Measurements from ENCODE around the gene GRIK1.

Gene GRIK1

DNA sequence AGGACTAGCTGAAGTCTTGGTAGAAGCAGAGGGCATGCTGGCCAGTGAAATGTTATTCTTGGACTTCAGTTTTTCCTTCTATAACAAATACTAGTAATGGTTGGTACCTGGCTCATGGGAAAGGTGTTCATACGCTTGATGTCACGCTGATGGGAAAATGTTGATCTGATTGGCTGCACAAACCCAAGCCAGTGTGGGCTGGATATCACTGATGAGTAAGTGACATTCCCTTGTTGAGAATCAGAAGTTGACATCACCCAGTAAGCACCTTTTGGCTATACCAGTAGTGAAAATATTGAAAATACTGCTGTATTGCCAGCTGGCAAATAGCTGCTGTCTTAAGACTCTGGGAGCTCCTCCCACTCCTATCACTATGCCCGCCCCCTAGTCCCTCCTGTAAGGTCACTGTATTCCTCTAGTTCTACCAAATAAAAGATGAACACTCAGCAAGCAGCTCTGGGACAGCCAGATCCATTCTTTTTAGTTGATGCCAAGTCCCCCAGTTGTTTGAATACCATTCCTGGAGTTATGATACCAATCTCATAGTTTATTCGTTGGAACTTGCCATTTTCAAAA is 168.2 kb downstream of the GRIK1 start:
- no peak for DNase-seq

DNA sequence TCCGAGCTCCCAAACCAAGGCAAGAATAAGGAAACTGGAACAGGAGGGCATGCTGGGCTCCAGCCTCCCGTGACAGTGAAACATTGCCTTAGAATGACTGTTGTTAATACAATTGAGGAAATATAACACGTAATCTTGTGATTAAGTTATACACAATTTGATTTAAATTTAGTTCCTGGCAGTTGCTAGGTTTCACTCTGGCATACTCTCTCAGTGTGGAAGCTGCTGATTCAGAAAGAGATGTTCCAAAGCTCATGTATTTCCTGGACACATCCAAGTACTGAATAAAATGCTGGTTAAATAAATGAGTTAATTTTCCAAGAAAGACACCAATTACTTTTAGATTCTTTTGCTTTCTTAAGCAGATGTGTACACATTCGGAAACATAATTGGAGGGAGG is 176.1 kb downstream of the GRIK1 start:
- DNase-seq, result no peak

DNA sequence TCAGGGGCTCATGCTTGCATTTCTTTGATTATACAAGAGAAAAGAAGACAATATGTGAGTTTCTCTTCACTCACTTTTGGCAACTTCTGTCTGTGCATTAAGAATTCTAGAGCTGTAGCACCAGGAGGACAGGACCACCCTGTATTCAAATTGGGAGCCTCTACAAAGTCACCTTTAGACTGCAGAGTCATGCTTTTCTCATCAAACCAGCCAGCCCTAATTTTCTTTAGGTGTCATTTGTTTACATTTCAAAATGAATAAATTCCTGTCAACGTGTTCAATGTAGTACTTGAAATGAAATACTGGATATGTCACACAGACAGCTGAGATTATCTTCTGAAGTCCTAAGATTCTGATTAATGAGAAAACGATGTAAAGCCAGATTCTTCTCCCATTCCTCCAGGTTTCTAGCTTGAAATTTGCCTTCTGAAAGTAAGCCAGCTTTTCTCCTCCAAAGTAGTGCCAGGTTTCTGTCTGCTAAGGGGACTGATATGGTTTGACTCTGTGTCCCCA is 177.2 kb downstream of the GRIK1 start:
- DNase-seq, result no peak

DNA sequence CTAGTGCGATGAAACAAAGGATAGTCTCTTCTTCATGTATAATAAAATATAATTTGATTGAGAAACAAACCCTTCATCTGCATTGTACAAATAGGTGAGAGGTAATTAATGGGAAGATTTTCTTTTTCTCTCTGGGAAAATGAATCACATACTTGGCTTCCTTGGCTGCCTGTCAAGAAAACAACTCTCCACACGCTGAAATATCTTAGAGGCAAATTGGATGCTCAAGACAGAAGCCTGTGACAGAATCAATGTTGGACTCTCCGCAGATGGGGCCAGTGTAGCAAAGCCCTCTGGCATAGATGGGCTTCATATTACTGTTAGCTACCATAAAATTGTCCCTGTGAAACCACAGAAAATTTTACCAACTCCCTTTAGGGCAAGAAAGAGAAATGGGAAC is 186.6 kb downstream of the GRIK1 start:
- no peak for DNase-seq

DNA sequence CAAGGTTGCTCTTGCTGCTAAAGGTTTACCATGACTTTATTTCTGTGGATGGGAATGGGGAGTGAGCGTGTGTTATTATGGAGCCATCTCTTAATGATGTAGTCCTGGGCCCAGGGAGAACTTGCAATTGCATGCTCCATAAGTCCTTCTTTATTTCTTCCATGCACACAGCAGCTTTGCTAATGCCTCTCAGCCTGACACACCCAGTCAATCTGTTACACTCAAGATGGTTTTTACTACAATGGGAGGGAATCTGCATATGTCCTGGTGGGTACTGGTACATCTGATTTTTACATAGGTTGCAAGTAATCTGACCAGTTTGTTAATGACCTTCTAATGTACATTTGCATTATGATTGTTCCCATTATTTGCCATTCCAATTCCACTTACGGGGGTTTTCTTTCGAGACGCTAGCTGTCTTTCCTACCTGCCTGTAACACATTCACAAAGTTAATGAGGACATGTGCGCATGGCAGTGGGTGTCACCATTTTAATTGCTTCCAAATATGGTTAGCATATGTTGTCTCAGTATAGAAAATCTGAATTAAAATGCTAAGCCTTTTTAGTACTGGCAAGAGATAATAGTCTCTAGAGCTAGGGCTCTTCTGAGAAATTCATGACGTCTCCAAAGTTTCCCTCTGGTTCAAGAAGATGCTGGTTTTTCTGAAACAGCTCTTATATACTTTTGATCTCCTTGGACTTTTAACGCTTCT is 188.2 kb downstream of the GRIK1 start:
- DNase-seq, result no peak

DNA sequence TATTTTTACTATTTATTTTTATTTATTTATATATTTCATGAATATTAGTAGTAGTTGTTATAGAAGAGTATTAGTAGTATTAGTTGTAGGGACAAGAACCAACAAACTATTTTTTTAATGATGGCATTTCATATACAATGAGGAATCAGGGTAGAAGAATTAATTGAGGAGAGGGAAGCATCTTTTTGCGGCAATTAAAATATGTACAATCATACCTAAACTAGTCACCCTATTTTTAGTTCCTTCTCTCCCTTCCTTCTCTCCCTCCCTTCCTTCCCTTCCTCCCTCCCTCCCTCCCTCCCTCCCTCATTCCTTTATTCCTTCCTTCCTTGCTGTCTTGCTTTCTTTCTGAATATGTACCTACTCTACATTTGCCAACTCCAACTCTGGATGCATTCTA is 189.8 kb downstream of the GRIK1 start:
- DNase-seq, result no peak

DNA sequence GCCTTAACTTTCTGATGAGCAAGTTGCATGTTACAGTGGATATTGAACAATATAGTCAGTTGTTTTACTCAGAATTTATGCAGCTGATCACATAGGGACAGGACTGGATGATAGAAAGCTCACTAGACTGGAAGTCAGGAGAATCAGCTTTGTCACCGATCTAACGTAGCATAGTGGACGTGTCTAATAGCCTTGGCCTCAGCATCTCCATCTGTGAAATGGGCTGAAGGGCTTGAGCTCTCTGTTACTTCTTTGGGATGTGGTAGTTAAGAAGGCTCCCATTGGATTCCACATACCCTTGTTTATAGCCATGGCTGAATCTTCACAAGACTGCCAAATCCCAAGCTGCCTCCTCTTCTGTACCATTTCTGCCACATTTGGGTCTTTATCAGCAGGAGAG is 190.6 kb downstream of the GRIK1 start:
- DNase-seq, result no peak

DNA sequence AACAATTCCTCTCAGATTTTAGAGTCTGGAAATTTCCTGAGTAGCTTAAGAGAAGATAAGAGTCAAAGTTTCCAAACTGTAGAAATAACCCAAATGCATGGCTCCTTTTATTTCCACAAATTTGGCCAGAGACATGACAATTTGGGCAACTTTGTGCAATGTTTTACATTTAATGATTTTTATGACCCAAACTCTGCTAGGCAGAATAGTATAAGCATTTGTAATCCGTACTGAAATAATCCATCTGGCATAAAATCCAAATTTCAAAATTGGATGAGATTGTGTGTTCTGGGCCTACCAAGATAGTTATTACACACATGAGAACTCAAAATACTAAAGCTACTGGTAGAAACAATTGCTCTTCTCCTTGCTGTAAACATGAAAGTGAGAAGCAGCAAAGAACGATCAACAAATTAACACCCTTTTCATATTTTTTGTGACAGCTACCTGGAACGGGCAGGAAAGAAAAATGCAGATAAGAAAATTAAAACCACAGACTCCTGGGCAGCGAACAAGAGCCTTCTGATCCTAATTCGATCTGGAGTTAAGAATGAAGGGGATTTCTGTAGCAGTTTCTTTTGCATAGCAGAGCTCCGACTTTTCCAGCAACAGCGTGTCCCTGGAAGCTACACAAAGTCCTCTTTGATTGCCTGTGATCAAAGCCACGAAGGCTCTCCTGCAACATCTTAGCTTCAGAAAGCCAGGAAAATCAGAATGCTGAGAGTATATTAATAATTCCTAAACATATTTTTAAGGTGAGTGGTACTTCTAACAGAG is 191.2 kb downstream of the GRIK1 start:
- DNase-seq, result no peak

DNA sequence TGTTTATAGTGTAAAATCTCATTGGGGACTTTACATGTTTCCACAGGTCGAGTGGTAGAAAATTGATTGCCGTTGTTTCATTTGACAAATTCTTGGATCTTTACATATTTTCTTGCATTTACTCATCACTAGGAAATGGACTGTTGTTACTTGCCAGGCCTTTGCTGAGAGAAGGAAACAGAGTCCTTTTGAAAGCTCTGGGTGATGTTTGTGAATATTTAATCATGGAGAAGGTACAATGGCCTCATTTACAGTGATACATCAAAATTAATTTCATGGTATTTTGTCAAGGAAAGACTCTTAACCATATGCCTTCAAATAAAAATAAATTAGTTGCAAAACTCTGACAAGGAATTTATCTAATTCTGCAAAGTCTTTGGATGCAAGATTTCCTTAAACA is 198.0 kb downstream of the GRIK1 start:
- DNase-seq, result no peak

DNA sequence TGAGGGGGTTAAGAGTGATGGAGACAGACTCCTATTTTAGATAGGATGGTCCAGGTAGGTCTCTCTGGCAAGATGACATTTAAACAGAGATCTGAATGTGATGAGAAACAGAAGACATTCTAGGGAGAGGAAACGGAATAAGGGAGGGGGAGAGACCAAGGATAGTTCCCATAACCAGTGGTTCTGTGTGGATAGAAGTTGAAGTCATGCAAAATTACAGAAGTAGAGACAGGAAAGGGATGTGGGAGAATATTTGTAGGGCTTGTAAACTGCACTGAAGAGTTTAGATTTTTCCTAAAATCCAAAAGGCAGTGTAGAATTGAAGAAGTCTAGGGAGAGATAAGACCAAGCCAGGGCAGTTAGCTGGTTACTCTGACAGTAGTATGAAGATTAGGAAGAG is 200.6 kb downstream of the GRIK1 start:
- DNase-seq, result no peak

DNA sequence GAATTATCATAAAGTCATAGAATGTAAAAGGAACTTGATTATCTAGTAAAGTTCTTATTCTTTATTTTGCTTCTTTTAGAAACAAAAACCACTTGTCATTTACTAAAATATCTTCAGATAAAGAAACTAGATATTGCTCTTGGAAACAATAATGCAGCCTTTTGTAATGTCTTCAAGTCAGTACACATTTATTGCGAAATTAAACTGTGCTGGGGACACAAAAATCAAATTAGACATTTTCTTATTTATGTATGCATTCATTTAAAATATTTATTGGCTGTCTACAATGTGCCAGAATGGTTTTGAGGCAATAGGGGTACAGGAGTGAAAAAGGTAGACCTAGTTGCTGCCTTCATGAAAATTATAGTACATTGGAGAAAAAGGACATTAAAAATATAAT is 201.1 kb downstream of the GRIK1 start:
- no peak for DNase-seq

DNA sequence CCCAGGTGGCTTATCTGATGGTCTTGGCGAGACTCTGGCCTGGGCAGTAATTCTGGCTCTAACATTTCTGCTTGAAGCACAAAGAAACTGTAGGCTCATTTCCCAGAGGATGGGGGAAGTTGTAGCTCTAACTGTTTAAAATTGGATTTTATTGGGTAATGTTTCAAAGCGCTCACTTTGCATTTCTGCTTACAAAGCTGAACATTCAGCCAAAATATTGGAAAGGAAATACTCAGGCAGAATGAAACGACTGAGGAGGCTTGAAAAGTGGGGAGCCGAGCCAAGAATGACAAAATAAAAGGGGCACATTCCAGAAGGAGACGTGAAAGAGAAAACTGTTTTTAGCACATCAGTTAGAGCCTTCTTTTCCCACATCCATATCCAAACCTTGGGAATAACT is 202.6 kb downstream of the GRIK1 start:
- no peak for DNase-seq

DNA sequence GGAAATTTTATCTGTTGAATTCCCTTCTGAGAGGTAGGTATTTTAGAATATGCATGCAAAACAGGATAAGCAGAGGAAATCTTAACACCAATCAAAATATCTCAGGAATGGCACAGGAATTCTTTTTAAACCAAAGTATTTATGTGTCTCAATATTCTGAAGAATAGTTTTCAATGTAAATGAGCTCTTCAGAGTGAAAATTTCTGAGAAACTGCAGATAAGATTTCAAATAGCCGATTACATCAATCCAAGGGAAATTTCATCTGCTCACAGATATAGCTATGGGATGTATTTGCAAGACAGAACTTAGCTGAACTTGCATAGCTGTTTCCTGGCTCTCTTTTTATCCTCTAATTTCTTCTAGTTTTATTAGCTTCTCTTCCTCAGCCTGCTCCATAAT is 209.5 kb downstream of the GRIK1 start:
- DNase-seq, result no peak

DNA sequence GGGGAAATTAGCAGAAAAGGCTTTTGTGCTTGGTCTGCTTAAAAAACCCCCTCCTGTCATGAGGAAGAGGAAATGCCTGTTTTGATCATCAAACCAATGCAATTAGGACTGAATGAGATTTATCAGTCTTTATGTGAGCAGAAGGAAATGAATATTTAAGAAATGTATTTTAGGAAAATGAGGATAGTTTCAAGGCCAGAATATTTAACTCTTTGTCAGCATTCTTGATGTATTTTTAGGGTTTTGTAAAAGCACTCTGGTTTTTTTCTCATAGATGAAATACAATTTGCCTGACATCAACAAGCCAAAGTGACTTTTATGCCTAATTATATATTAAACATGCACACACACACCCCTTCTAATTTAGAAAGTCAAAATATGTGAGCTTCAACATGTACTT is 213.8 kb downstream of the GRIK1 start:
- DNase-seq, result no peak

DNA sequence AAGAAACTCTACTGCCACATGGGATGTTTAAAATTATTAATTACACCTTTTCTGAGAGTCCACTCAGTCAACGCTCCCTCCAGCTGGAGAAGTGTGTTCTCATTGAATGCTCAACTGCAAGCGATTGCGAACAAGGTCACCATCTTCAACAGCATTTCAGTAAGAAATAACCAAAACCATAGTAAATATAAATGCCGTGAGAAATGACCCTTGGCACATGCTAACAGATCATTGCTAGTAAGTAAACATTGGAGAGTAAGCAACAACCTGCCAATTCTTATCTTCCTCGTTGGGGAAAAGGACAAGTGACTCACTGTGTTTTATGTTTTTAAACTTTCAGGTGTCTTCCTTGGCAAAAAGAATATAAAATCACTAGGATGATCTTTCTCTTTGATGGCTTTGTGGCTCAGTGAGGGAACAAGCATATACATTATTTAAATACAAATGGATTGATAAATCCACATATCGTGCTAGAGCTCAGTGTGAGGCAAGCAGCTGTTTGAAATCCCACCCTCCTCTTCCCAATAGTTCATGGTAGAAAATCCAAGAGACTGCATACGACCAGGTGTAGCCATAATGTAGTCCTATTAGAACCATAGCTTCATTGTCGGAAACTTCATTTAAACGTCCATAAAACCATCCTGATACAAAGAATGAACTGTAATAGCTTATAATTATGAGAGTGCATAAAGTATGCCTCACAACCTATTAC is 214.6 kb downstream of the GRIK1 start:
- no peak for DNase-seq

DNA sequence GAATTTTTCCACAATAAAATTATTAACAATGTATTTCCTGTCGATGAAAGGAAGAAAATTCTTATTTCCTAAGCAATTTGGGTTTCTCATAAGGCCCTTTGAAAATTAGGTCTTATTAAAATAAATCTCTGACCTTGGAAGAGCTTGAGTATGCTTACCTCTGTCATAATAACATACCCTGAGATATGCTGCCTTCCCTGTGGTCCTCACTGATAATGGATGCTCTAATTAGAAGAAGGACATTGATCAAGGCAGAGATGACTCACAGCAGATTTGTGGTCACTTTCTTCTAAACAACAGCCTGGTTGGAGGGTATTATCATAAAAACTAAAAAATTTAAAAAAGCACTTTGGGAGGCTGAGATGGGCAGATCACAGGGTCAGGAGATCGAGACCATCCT is 217.8 kb downstream of the GRIK1 start:
- no peak for DNase-seq

DNA sequence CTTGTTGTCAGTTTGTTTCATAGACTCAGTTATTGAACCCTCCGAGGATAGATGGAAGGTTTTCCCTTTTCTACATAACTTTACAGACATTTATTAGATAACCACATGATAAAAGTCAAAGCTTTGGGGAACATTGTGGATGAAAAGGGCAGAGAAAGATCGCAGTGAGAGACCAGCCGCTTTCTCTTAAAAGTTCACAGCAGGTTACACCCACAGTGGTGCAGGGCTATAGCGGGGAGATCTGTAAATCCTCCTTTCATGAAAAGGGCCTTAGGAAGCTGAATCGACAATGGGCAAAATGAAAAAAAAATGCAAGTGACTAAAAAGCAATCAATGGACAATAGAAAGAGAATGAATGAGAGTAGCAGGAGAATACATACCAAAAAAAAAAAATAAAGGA is 218.6 kb downstream of the GRIK1 start:
- no peak for DNase-seq

DNA sequence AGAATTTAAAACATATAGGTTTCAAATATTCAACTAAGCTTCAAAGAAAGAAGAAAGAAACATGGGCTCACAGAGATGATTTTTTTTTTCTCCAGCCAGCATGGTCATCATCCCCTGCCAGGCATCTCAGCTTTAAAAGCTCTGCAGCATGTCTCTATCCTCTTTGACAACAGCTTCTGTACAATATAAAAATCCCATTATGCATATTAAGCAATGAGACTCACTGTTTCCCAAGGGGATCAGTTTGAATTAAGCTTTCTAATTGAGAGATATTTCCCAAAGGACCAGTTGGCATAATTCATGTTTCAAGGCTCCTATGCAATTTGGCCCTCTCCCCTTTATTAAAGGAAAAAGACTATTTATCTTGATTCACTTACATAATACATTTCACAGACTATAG is 220.3 kb downstream of the GRIK1 start:
- DNase-seq, result no peak

DNA sequence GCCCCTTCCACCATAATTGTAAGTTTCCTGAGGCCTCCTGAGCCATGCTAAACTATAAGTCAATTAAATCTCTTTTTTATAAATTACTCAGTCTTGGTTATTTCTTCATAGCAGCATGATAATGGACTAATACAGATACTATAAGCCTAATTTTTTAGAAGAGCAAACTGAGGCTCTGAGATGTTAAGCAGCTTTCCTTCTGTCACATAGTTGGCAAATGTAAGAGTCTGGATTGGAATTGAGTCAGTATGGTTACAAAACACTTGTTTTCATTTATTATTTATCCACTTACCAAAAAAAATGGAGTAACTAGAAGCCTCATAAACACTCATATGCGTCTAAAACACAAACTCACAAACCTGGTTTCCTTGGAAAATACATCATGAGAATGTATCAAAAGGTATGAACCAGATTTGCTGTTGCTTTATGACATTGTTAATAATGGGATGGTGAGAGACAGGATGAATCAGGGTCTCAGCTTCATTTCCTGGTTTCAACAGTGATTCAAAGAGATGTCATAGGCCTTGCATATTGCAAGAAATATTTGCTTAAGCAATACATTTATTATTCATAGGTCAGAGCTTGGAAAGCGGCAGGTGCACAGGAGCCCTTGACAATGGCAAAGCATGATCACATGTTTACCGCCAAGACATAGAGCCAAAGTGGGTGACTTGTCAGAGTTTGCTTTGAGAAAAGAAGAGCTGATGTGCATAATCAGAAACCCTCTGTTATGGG is 221.5 kb downstream of the GRIK1 start:
- DNase-seq, result no peak

DNA sequence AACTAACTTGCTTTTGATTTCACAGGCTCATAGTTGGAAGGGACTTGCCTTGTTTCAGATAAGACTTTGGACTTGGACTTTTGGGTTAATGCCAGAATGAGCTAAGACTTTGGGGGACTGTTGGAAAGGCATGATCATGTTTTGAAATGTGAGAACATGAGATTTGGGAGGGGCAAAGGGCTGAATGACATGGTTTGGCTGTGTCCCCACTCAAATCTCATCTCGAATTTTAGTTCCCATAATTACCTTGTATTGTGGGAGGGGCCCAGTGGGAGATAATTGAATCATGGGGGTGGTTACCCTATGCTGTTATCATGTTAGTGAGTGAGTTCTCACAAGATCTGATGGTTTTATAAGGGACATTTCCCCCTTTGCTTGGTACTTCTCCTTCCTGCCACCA is 222.1 kb downstream of the GRIK1 start:
- DNase-seq, result no peak

DNA sequence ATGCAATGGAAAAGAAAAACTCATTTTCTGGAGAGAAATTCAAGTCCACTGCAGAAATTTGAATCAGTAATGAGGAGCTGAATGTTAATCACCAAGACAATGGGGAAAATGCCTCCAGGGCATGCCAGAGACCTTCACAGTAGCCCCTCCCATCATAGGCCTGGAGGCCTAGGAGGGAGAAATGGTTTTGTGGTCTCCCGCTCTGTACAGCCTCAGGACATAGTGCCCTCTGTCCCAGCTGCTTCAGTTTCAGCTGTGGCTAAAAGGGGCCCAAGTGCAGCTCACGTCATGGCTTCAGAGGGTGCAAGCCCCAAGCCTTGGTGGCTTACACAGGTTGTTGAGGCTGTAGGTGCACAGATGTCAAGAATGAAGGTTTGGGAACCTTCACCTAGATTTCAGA is 223.0 kb downstream of the GRIK1 start:
- no peak for DNase-seq

DNA sequence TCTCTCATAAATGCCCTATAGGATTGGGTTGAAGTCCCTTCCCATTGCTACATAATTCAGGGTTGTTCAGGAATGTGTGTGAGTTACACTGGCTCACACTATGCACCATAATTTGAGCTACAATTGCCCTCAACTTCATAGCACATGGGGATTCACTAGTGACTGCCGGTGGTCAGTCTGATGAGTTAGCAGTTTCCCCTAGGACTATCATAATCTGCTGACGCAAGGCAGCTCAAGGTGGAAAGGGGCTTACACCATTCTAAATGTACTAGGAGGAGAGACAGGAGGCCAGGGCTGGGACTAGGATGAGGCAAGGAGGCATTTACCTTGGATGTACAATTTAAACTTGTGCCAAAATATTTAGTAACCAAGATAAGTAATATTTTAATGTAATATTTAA is 224.7 kb downstream of the GRIK1 start:
- no peak for DNase-seq

DNA sequence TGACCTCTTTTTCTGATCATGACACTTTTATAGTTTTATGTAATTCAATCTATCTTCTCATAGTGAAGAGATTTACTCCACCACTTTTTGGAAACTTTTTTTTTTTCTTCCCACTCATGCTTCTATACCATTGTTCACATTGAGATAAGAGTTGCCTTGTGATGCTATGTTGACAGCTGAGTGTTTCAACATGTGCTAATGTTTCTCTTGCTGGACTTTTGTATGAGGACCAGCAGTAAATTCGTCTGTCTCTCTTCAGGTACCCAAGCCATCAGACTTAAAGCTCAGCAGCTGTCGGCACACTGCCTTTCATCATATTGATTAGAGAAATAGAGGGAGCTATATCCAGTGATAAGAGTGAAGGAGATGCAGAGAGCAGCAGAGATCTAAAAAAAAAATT is 227.0 kb downstream of the GRIK1 start:
- no peak for DNase-seq
